DMS153 treated with DMSO at 0.1 percent for 48 hours (cell line): ENCODE results near the gene CYP2B6.
"Not testable (repeated sequence)": the region's sequence is repeated elsewhere in the genome, so short reads cannot be mapped to it uniquely, and the experiment has no call there.

Source experiments
- DNase-seq: peaks from one replicate; lab custom pipeline; 2025; ENCODE audit not compliant: unreplicated experiment; lab: John Stamatoyannopoulos, UW

Gene CYP2B6

DNA sequence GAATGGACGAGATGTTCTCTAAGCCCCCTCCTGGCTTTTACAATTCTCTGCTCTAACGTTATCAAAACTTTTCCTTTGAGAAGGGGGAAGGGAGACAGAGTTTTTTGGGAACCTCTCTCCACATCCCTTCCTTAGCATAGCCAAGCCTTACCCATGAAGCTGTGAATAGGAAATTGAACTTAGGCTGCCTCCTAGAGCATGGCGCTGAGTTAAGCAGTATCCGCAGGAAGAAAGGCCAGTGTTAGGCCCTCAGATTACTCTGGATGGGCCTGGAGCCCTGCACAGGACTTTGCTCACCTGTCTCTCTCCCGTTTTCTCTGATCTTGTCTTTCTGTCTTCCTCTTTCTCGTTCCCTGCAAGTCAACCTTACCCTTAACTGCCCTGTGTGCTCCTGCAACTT is 39.6 kb downstream of the CYP2B6 start:
- no peak for DNase-seq

DNA sequence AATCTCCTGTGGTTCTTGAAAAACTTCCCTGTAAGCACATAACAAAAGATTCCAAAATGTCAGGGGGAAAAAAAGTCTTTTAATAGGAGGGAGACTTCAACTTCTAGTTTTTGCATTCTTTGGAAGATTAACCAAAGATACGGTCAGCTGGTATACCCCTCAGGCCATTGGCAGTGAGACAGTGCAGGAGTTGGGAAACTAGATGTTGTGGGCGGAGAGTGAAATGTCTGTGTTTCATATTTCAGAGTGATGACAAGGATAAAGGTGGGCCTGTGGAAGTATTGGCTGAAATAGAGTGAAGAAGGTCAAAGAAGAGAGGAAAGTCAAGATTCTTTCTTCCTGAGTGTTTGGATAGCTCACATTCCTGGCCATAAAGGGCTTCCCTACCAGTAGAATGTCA is 40.8 kb downstream of the CYP2B6 start:
- no peak for DNase-seq

DNA sequence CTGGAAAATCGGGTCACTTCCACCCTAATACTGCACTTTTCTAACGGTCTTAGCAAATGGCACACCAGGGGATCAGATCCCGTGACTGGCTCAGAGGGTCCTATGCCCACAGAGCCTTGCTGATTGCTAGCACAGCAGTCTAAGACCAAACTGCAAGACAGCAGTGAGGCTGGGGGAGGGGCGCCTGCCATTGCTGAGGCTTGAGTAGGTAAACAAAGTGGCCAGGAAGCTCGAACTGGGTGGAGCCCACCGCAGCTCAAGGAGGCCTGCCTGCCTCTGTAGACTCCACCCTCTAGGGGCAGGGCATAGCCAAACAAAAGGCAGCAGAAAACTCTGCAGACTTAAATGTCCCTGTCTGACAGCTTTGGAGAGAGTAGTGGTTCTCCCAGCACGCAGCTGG is 42.2 kb downstream of the CYP2B6 start:
- not testable (repeated sequence) for DNase-seq

DNA sequence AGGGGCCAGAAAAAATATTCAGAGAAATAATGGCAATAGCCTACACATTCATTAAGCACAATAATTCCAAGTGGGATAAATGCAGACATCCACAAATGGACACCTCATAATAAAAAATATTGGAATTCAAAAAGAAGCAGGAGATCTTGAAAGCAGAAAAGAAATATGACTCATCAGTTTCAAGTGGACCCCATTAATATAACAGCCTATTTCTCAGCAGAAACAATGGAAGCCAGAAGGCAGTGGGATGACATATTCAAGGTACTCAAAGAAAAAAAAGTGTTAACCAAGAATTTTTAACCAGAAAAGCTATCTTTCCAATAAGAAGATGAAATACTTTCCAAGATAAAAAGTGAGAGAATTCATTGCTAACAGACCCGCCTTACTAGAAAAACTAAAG is 48.7 kb downstream of the CYP2B6 start:
- DNase-seq: no peak

DNA sequence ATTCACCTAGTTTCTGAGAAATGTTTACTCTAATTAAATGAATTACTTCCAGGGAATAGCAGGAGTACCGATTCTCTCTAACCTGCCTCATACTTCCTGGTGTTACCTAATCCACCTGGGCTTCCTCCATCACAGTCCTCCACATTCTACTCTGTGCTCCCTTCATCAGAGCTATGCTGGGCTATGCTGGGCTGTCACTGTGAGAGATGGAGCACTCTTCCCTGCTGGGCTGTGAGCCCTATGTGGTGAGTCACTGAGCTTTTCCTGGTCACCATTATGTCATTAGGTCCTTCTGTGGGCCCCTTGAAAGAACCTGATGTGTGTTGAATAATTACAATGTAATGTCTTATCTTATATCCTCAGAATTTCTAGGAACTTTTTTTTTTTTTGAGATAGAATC is 54.0 kb downstream of the CYP2B6 start:
- not testable (repeated sequence) for DNase-seq

DNA sequence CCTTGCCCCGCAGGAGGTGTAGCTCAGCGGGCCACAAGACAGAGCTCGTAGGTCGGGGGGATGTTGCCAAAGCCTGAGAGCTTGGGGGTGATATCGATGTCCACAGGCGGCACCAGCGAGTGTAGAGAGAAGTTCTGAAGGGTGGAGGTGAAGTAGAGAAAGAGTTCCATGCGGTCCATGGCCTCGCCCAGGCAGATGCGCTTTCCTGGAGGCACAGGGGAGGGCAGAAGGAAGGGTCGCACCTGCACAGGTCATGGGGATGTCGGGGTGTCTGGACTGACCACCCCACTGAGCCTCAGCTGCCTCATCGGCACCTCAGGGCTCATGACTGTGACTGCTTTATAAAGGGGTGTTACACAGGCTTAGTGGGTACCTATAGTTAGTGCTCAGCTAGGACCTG is 59.3 kb downstream of the CYP2B6 start:
- DNase-seq: no peak

DNA sequence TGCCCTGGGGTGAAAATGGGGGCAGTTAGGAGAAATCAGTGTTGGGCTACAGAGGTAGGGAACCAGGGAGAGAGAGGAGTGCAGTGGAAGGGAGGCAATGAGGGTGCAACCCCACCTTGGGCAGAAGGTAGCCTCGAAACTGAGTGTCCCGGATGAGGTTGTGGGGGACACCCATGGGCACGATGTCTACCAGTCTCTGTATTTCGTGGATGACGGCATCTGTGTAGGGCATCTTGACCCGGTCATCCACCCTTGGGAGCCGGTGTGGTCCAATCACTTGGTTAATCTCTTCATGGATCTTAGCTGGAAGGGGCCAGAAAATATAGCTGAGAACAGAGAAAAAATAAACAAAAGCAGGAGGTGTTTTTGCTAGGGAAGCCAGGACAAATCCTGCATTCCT is 61.1 kb downstream of the CYP2B6 start:
- not testable (repeated sequence) for DNase-seq

DNA sequence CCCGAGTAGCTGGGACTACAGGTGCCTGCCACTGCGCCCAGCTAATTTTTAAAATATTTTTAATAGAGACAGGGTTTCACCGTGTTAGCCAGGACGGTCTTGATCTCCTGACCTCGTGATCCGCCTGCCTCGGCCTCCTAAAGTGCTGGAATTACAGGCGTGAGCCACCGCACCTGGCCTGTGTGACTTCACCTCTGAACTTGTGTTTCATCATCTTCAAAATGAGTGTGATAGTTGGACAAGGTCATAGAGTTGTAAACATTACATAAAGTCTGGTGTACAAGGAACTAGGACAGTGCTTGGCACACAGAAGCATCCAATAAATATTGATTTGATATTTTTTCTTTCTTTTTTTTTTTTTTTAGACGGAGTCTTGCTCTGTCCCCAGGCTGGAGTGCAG is 62.2 kb downstream of the CYP2B6 start:
- not testable (repeated sequence) for DNase-seq

DNA sequence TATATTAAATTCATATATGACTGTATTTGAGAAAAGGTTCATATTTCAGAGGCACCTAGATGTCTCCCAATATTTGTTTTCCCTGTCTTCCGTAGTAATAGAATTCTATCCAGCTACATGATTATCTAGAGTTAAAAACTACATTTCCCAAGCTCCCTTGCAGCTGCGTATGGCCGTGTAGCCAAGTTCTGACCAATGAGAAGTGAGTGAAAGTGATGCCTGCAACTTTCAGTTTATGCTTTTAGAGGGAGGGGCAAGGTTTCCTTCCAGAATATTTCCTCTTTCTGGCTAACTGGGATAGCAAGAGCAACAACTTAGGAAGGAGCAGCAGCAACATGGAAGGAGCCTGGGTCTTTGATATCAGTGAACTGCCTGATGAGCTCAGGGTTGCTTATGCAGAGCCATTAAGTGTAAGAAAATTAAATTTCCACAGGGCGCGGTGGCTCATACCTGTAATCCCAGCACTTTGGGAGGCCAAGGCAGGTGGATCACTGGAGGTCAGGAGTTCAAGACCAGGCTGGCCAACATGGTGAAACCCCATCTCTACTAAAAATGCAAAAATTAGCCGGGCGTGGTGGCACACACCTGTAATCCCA is 74.0 kb downstream of the CYP2B6 start:
- peak; percentile 1 for DNase-seq
